ENCODE data around the gene CTDNEP1.

The CTDNEP1 gene

DNA sequence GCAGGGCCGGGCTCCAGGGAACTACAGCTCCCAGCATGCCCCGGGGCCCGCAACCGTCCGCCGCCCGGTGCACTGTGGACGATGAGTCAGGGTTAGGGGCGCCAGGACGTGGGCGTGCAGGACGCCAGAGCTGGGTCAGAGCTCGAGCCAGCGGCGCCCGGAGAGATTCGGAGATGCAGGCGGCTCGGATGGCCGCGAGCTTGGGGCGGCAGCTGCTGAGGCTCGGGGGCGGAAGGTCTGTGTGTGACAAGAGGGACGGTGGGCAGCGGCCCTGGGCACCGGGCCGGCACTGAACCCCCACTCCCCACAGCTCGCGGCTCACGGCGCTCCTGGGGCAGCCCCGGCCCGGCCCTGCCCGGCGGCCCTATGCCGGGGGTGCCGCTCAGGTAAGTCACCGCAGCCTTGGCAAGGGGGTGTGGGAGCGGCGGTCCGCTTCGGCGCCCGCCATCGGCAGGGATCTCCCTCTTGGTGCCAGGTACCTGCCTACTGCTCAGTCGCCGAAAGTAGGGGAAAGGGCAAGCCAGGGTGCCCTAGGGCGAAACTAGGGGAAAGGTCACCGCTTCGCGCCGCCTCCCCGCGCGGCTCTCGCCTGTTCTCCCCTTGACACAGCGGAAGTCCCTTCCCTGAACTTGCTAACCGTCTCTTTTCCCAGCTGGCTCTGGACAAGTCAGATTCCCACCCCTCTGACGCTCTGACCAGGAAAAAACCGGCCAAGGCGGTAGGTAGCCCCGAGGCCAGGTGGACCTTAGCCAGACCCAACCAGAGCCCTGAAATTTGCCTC, 31.5 kb downstream of the CTDNEP1 start, which contains the start of the genes ACADVL and DLG4:
TSS of gene ACADVL (plus strand) at position 127 of the 781 bp plus-strand sequence. CDS start at position 174, 47 bp downstream.
TSS of gene DLG4 (minus strand) at position 25 of the 781 bp plus-strand sequence.
- peak within 1 kb of the TSS; percentile 79 to 94 (median 87) for H3K4me3 ChIP-seq (ENCODE audit: control insufficient read depth in 1 of 7, extremely low read depth in 1 of 7, insufficient read depth in 4 of 7, low read depth in 2 of 7, low read length in 6 of 7)
- peaks cover 5 to 58% (median 56%) of the 10 kb centered on the region in 4 experiments for H3K4me1 ChIP-seq (ENCODE audit: control extremely low read depth in 1 of 4, control insufficient read depth in 4 of 4, insufficient read depth in 4 of 4, low read length in 3 of 4)
- peaks cover 4 to 39% (median 34%) of the 10 kb centered on the region in 4 experiments for H3K36me3 ChIP-seq (ENCODE audit: control insufficient read depth in 4 of 4, insufficient read depth in 4 of 4, low read length in 3 of 4)
- ChIA-PET CTCF (interaction anchor here (0.8 to 5.3 kb wide), 22 partner anchors 12 to 175 kb away, joined by 3 to 75 read pairs (median 4); partner anchors contain the start of genes ACAP1, DVL2, GABARAP and PHF23), POLR2A (interaction anchor here (0.6 to 2.9 kb wide), 5 partner anchors 14 to 791 kb away, joined by 3 to 21 read pairs (median 5); partner anchors contain the start of genes DVL2, GABARAP and PHF23)
- H3K27ac ChIP-seq (ENCODE audit: insufficient read depth in 1 of 2, low read depth in 1 of 2, low read length in 2 of 2, poor library complexity in 1 of 2, severe bottlenecking in 2 of 2): peak within 1 kb of the TSS; percentile 58 to 76
- H3K9me3 ChIP-seq (ENCODE audit: control extremely low read depth in 1 of 5, control insufficient read depth in 4 of 5, insufficient read depth in 2 of 5, low read depth in 1 of 5, low read length in 4 of 5): no peaks in the 10 kb centered on the region
- 0% methylated on average over 53 of the region's 63 CpGs for WGBS (ENCODE audit: insufficient coverage)
- H3K27me3 ChIP-seq (replicated peaks in 2 of 5; ENCODE audit: control insufficient read depth in 4 of 5, insufficient read depth in 5 of 5, low read length in 4 of 5): no peaks in the 10 kb centered on the region
- DNase-seq: peak; percentile 79 to 87 (median 81)

DNA sequence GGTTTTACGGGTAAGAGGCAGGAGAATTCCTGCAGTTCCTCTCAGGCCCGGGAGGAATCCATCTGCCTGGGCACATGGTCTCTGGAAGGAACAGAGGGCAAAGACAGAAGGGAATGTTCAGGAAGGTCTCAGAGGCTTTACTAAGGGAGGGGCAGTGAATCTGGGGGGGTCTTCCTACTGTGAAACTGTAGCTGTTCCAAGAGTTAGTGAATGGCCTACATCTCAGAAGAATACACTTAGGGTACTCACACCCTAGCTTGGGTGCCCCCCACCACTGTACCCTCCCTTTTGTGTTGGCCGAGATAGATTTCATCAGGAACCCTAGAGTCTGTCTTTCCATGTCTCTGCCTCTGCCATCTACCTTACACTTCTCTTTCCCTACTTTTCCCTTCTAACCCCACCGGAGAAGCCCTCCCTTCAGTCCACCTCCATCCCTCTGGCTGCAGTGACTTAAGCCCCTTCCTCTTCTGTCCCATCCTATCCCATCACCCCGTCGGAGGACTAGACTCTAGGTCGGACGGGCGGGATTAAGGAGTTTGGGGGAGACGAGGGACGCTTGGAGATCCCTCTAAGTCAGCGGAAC, 32.2 kb downstream of the CTDNEP1 start:
- Histone ChIP-seq H3K27ac (ENCODE audit: insufficient read depth in 1 of 2, low read depth in 1 of 2, low read length in 2 of 2, poor library complexity in 1 of 2, severe bottlenecking in 2 of 2) (peak overlapping the region in 1 of 2 experiments; percentile 76), H3K4me3 (ENCODE audit: control insufficient read depth in 1 of 7, extremely low read depth in 1 of 7, insufficient read depth in 4 of 7, low read depth in 2 of 7, low read length in 6 of 7) (peak overlapping the region; percentile 79 to 94 (median 87)), H3K27me3 (replicated peaks in 2 of 5; ENCODE audit: control insufficient read depth in 4 of 5, insufficient read depth in 5 of 5, low read length in 4 of 5) (no peaks in the 10 kb centered on the region), H3K36me3 (ENCODE audit: control insufficient read depth in 4 of 4, insufficient read depth in 4 of 4, low read length in 3 of 4) (peaks cover 4 to 34% (median 28%) of the 10 kb centered on the region in 4 experiments), H3K9me3 (ENCODE audit: control extremely low read depth in 1 of 5, control insufficient read depth in 4 of 5, insufficient read depth in 2 of 5, low read depth in 1 of 5, low read length in 4 of 5) (no peaks in the 10 kb centered on the region), H3K4me1 (ENCODE audit: control extremely low read depth in 1 of 4, control insufficient read depth in 4 of 4, insufficient read depth in 4 of 4, low read length in 3 of 4) (peaks cover 5 to 65% (median 59%) of the 10 kb centered on the region in 4 experiments)
- CTCF ChIA-PET: interaction anchor here (0.8 to 5.3 kb wide), 11 partner anchors 11 to 174 kb away, joined by 3 to 75 read pairs (median 4); partner anchors contain the start of genes ACAP1, DVL2 and GABARAP
- WGBS (ENCODE audit: insufficient coverage): 16% methylated on average over 12 of the region's 12 CpGs
- DNase-seq: no peak
- POLR2A ChIA-PET: interaction anchor here (1.0 to 2.9 kb wide), 3 partner anchors 15 to 23 kb away, joined by 4 to 21 read pairs (median 11); partner anchors contain the start of genes DVL2, GABARAP and PHF23

- WGBS (ENCODE audit: insufficient coverage): 100% methylated on average over 2 of the region's 6 CpGs
- peak overlapping the region in 2 of 7 experiments; percentile 88 to 89 for H3K4me3 ChIP-seq (ENCODE audit: control insufficient read depth in 1 of 7, extremely low read depth in 1 of 7, insufficient read depth in 4 of 7, low read depth in 2 of 7, low read length in 6 of 7)
- peak overlapping the region in 1 of 2 experiments; percentile 76 for H3K27ac ChIP-seq (ENCODE audit: insufficient read depth in 1 of 2, low read depth in 1 of 2, low read length in 2 of 2, poor library complexity in 1 of 2, severe bottlenecking in 2 of 2)
Observed at GRCh38 chr17:7218758-7219157, 32.8 kb downstream of the CTDNEP1 start.

GRCh38 chr17:7218166-7218565, 33.4 kb downstream of the CTDNEP1 start:
- POLR2A ChIA-PET: no interaction called here
- H3K36me3 ChIP-seq (ENCODE audit: control insufficient read depth in 4 of 4, insufficient read depth in 4 of 4, low read length in 3 of 4): peaks cover 4 to 22% (median 19%) of the 10 kb centered on the region in 4 experiments
- CTCF ChIA-PET: interaction anchor here (3.3 to 5.3 kb wide), 2 partner anchors 15 to 25 kb away, joined by 34 to 75 read pairs; partner anchors contain the start of genes DVL2 and GABARAP
- H3K9me3 ChIP-seq (ENCODE audit: control extremely low read depth in 1 of 5, control insufficient read depth in 4 of 5, insufficient read depth in 2 of 5, low read depth in 1 of 5, low read length in 4 of 5): no peaks in the 10 kb centered on the region
- H3K4me3 ChIP-seq (ENCODE audit: control insufficient read depth in 1 of 7, extremely low read depth in 1 of 7, insufficient read depth in 4 of 7, low read depth in 2 of 7, low read length in 6 of 7): peak overlapping the region in 6 of 7 experiments; percentile 52 to 78 (median 66)
- peaks cover 8 to 75% (median 67%) of the 10 kb centered on the region in 4 experiments for H3K4me1 ChIP-seq (ENCODE audit: control extremely low read depth in 1 of 4, control insufficient read depth in 4 of 4, insufficient read depth in 4 of 4, low read length in 3 of 4)
- peak overlapping the region; percentile 58 to 71 for H3K27ac ChIP-seq (ENCODE audit: insufficient read depth in 1 of 2, low read depth in 1 of 2, low read length in 2 of 2, poor library complexity in 1 of 2, severe bottlenecking in 2 of 2)
- WGBS (ENCODE audit: insufficient coverage): 40% methylated on average over 5 of the region's 6 CpGs
- no peak for DNase-seq
- H3K27me3 ChIP-seq (replicated peaks in 2 of 5; ENCODE audit: control insufficient read depth in 4 of 5, insufficient read depth in 5 of 5, low read length in 4 of 5): no peaks in the 10 kb centered on the region

More at GRCh38 chr17:7218758-7219157, 32.8 kb downstream of the CTDNEP1 start:
- Histone ChIP-seq H3K9me3 (ENCODE audit: control extremely low read depth in 1 of 5, control insufficient read depth in 4 of 5, insufficient read depth in 2 of 5, low read depth in 1 of 5, low read length in 4 of 5) (no peaks in the 10 kb centered on the region), H3K36me3 (ENCODE audit: control insufficient read depth in 4 of 4, insufficient read depth in 4 of 4, low read length in 3 of 4) (peaks cover 4 to 28% (median 25%) of the 10 kb centered on the region in 4 experiments), H3K27me3 (replicated peaks in 2 of 5; ENCODE audit: control insufficient read depth in 4 of 5, insufficient read depth in 5 of 5, low read length in 4 of 5) (no peaks in the 10 kb centered on the region), H3K4me1 (ENCODE audit: control extremely low read depth in 1 of 4, control insufficient read depth in 4 of 4, insufficient read depth in 4 of 4, low read length in 3 of 4) (peaks cover 5 to 70% (median 62%) of the 10 kb centered on the region in 4 experiments)
- ChIA-PET POLR2A (interaction anchor here (2.9 kb wide), 1 partner anchor 19 kb away, joined by 21 read pairs; the partner anchor contains the start of gene PHF23), CTCF (interaction anchor here (1.2 to 5.3 kb wide), 4 partner anchors 15 to 174 kb away, joined by 3 to 75 read pairs (median 18); partner anchors contain the start of genes DVL2 and GABARAP)
- DNase-seq: no peak

DNA sequence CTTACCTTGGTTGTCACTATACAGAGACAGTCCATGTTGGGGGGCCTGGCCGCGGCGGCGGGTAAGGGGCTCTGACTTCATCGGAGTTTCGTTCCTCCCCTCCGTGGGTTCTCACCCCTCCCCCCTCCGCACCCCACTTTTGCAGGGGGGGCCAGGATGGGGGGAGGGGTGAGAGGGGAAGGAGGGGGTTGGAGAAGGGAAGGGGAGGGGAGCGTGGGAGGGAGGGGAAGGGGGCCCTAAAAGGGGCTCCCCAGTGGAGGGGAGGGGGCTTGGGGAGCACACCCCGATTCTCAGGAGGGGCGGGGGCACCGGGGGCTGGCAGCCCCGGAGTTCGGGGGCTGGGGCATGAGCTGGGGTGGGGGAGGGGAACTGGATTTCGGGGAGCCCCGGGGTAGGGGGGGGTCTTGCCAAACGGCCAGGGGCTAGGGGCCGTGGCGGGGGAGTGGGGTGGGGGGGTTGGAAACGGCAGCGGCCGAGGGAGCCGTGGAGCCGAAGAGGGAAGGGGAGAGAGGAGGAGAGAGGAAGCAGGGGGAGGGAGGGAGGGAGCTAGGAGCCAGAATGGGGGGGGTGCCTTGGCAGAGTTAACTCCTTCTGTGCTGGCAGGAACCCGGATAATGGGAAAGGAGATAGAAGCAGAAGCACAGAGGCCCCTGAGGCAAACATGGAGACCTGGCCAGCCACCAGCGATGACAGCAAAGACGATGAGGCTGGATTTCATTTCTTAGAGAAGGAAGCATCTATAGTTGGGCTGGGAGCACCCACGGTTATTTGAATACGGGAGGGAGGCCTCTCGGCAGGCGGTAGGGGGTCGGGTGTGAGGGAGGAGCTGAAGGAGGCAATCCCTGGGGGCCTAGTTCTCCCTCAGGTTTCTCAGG, 34.2 kb downstream of the CTDNEP1 start:
- peaks cover 8 to 75% (median 68%) of the 10 kb centered on the region in 4 experiments for H3K4me1 ChIP-seq (ENCODE audit: control extremely low read depth in 1 of 4, control insufficient read depth in 4 of 4, insufficient read depth in 4 of 4, low read length in 3 of 4)
- H3K36me3 ChIP-seq (ENCODE audit: control insufficient read depth in 4 of 4, insufficient read depth in 4 of 4, low read length in 3 of 4): peaks cover 0 to 14% (median 12%) of the 10 kb centered on the region in 4 experiments
- H3K27ac ChIP-seq (ENCODE audit: insufficient read depth in 1 of 2, low read depth in 1 of 2, low read length in 2 of 2, poor library complexity in 1 of 2, severe bottlenecking in 2 of 2): peak overlapping the region; percentile 58 to 71
- POLR2A ChIA-PET: no interaction called here
- H3K27me3 ChIP-seq (replicated peaks in 2 of 5; ENCODE audit: control insufficient read depth in 4 of 5, insufficient read depth in 5 of 5, low read length in 4 of 5): no peaks in the 10 kb centered on the region
- 0% methylated on average over 8 of the region's 32 CpGs for WGBS (ENCODE audit: insufficient coverage)
- H3K9me3 ChIP-seq (ENCODE audit: control extremely low read depth in 1 of 5, control insufficient read depth in 4 of 5, insufficient read depth in 2 of 5, low read depth in 1 of 5, low read length in 4 of 5): no peaks in the 10 kb centered on the region
- DNase-seq: peak in 2 of 3 donors; percentile 79
- CTCF ChIA-PET: interaction anchor here (5.3 kb wide), 1 partner anchor 16 kb away, joined by 75 read pairs; the partner anchor contains the start of gene DVL2
- peak overlapping the region; percentile 28 to 81 (median 67) for H3K4me3 ChIP-seq (ENCODE audit: control insufficient read depth in 1 of 7, extremely low read depth in 1 of 7, insufficient read depth in 4 of 7, low read depth in 2 of 7, low read length in 6 of 7)
